Measurements from ENCODE around the gene LRTM2. TPM values are rescaled to one million over a fixed set of nuclear protein-coding genes. Genes with fewer than 3 reads are reported as not detected.
"Not testable (repeated sequence)": the region's sequence is repeated elsewhere in the genome, so short reads cannot be mapped to it uniquely, and the experiment has no call there.

LRTM2 gene
- total RNA-seq, 2 experiments from 2014 or later: not detected

- ChIA-PET POLR2A (no interaction called here), CTCF (no interaction called here)
Measured at GRCh38 chr12:1808036-1808797, 12.1 kb upstream of the LRTM2 start.

DNA sequence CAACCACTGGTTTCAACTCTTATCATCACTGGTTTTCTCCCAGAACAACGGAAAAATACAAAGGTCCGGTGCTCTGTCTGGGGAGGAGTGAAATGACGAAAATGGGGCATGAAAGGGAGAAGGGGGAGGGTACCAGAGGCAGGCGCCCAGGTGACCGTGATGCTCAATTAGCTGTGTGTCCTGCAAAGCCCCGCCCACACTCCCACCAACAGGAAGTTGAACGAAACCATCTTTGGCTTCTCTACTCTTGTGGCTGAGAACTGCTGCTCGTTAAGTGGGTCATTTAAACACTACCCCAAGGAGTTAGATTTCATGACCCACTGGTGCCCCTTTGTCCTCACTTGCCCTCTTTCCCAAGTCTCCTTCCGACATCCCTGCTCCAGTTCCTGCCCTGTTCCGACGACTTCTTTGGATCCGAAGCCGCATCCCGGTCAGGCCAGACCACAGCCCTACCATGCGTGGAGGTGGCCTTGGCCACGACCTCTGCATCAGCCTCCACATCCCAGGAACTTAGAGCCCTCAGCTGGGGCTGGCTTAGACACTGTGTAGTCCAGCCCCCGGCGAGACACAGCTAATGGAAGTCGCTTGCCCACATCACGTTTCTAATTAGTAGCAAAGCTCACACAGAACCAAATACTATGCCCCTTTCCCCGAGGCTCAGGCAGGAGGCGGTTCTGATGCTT is 11.4 kb upstream of the LRTM2 start:
- CTCF ChIA-PET: no interaction called here

GRCh38 chr12:1809591-1810190 is 10.7 kb upstream of the LRTM2 start:
- CTCF ChIA-PET: no interaction called here

More for the DNA sequence above, 11.4 kb upstream of the LRTM2 start:
- POLR2A ChIA-PET: no interaction called here

DNA sequence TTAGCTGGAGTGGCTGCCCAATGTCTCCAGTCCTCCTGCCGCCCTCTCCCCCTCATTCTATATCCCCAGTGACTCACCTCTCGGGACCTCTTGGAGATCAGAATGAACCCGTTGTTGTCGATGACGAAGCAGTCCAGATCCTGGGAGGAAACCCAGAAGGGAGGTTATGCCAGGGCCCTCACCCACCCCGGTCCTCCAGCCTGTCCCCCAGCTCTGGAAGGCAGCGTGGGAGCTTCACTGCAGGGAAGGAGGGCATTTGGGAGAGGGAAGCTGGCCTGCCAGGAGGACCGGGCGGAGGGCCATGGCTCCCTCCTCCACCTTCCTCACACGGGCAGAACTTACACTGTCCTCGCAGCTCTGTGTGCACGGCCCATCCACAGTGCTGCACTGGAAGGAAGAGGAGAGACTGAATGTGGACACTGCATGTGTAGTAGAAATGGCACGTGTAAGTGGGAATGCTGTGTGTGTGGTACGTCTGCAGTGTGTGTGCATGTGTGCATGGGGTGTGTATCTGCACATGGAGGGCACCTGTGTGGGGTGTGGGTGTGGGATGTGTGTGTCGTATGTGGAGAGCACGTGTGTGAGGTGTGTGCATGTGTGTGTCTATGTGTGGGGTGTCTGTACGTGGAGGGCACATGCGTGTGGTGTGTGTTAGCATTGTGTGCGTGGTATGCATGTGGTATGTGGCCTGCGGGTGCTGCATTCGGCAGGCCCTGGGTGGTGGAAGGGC is 10.0 kb upstream of the LRTM2 start:
- POLR2A ChIA-PET: no interaction called here
- CTCF ChIA-PET: no interaction called here

More at GRCh38 chr12:1809591-1810190, 10.7 kb upstream of the LRTM2 start:
- POLR2A ChIA-PET: no interaction called here

DNA sequence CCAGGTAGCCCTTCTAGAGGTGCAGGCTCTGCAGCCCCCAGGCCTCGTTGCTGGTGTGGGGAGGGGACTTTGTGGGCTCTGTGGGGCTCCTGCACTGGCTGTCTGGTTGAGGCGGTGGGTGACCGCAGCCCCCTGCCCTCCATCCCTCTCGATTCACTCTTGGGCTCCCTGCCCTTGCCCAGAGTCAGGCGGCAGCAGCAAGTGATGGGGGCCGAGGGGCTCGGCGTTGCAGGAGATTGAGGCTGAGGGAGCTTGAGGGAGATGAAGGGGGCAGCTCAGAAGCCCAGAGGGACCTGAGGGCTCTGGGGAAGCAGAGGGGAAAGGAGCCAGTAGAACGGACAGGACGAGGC is 9.5 kb upstream of the LRTM2 start:
- CTCF ChIA-PET: no interaction called here
- POLR2A ChIA-PET: no interaction called here

- CTCF ChIA-PET: no interaction called here
Measured at GRCh38 chr12:1811281-1811947, 9.0 kb upstream of the LRTM2 start.

DNA sequence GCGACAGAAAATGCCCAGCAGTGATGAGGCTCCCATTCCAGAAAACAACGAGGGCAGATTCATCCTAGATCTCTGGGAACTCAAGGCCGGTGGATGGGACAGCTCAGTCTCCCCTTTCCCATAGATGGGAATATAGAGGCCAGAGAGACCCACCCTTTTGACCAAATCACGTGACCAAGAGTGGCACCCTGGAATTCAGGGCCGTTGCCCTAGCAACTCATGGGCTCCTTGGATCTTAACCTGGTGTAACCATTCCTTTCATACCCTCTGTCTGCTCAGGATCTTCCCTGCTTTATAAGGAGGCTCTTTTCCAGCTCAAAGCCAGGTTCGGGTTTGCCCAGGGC is 8.4 kb upstream of the LRTM2 start:
- POLR2A ChIA-PET: interaction anchor here (0.7 kb wide), 1 partner anchor 211 kb away, joined by 3 read pairs; no protein-coding TSS in a partner anchor
- CTCF ChIA-PET: interaction anchor here (0.9 to 1.1 kb wide), 2 partner anchors 14 to 21 kb away, joined by 3 read pairs; no protein-coding TSS in a partner anchor

More at GRCh38 chr12:1811281-1811947, 9.0 kb upstream of the LRTM2 start:
- POLR2A ChIA-PET: interaction anchor here (0.7 kb wide), 1 partner anchor 210 kb away, joined by 3 read pairs; no protein-coding TSS in a partner anchor

DNA sequence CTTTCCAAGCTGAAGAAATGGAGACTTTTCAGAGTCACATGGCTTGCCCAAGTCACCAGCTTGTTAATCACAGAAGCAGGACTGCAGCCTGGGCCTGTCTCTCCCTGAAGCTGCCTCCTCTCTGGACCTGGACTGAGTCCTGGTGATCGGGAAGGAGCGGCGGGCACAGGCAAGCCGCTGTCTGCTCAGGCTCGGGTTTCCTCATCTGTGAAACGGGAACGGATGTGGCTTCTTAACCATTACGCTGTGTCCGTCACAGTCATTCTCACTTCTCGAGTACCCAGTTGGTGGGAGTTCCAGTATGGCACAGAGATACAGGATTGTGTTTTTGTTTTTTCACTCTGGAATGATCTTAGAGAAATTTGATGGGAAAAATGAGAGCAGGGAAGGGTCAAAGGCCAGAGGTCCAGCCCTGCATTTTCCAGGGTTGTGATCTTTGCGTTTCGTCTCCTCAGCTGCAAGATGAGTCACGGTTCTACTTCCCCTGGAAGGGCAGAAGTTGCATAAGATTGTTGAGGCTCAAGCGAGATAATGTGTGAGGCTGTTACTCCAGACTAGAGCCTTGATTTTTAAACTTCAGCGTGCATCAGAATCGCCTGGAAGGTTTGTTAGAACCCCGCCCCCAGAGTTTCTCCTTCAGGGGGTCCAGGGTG is 7.6 kb upstream of the LRTM2 start:
- POLR2A ChIA-PET: no interaction called here

DNA sequence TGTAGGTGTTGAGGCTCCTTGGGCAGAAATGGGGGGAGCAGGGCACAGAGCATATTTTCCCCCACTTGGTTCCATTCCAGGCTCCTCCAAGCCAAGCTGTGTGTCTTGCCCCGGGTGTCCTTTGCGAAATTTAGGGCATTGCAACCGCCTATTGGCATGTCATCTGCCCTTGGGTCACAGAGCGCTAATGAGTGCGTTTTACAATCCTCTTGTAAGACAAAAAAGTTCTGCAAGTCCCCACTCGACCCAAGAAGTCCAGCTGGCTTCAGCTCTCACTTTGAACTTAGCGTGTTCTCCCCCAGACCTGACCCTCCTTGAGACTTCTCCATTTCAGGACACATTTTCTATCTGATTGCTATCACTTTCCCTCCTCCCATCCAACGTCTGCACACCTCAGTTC is 6.1 kb upstream of the LRTM2 start:
- CTCF ChIA-PET: no interaction called here
- POLR2A ChIA-PET: no interaction called here

More for the DNA sequence above, 7.6 kb upstream of the LRTM2 start:
- CTCF ChIA-PET: interaction anchor here (0.7 to 1.1 kb wide), 3 partner anchors 13 to 178 kb away, joined by 3 read pairs; no protein-coding TSS in a partner anchor

- POLR2A ChIA-PET: no interaction called here
- CTCF ChIA-PET: no interaction called here
Measured at GRCh38 chr12:1815108-1815507, 5.3 kb upstream of the LRTM2 start.

DNA sequence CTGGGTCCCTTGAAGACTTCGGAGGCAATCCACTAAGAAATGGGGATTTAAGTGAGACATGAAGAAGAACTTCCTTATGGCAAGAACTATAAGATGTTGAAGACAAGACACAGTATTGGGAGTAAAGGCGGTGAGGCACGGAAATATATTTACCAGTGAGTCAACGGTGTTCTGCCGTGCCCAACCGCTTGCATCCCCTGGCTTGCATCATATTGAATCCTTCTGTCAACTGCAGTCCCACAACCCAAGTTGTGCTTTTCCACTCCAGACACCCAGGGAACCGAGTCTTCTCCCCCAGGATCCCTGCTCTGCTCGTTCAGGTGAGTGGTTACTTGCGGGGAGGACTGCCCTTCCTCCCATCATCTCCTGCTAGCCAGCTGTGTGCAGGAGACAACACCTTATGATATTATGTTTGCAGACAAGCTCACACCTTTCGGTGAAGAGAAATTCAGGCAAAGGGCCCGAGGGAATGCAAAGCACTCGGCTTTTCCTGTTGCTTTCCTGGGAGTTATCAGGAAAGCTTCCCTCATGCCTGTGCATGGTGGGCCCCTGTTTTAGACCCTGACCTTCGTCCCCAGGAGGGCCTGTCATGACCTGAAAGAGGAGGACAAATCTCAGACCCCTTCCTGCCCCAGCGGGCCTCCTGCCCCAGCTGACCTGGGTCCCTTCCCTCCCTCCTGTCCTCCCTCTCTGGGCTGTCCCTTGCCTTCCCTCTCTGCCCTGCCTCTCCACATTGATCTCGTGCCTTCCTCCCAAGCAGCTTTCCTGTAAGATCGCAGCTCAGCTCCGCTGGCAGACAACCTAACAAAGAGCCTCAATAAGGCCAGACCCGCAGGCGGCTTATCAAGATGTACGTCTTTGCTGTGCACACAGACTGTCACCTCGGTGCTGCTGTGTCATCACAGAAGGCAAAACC is 4.3 kb upstream of the LRTM2 start:
- ChIA-PET CTCF (no interaction called here), POLR2A (no interaction called here)

- ChIA-PET POLR2A (no interaction called here), CTCF (no interaction called here)
Measured at GRCh38 chr12:1816730-1817348, 3.5 kb upstream of the LRTM2 start.

- CTCF ChIA-PET, POLR2A ChIA-PET: not testable (repeated sequence)
Measured at GRCh38 chr12:1817928-1818327, 2.4 kb upstream of the LRTM2 start.

DNA sequence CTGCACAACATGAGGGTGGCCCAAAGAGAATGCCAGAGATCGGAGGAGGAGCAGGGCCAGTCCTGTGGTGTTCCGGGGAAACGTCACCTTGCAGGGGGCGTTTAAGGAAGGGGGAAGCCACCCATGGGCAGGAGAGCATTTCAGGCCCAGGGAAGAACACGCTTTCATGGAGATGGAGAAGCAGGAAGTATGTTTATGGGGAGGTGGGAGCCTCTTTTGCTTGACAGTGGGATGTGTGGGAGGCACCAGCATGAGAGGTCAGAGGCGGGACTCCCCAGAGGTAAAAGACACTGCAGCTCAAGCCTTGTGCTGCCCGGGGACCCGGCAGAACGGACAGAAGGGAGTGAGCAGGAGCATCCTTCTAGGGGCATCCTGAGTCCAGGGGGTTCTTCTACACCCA is 1.3 kb upstream of the LRTM2 start:
- ChIA-PET CTCF (interaction anchor here (0.6 kb wide), 1 partner anchor 794 kb away, joined by 3 read pairs; no protein-coding TSS in a partner anchor), POLR2A (no interaction called here)

GRCh38 chr12:1819571-1819970 is 794 bp upstream of the LRTM2 start:
- POLR2A ChIA-PET: no interaction called here
- CTCF ChIA-PET: no interaction called here

- ChIA-PET CTCF (no interaction called here), POLR2A (no interaction called here)
Measured at GRCh38 chr12:1820896-1821291, 529 bp downstream of the LRTM2 start.

DNA sequence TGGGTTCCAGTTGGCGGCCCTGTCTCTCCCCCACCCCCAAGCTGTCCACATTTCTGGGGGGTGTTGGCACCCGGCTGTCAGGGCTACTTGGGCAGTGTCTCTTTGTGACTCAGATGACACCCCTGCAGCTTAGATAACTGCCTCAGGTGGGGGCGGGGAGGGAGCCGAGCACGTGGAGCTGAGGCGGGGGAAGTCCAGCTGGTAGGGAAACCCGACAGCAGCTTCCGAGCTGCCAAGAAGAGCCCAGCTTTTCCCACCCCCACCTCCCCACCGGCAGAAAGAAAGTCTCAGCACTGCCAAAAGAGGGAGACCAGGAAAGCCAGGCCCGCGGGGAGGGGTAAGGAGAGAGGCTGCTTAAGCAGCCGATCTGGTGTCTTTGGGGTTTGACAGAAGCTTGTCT is 1.4 kb downstream of the LRTM2 start:
- ChIA-PET CTCF (no interaction called here), POLR2A (no interaction called here)

- ChIA-PET CTCF (no interaction called here), POLR2A (no interaction called here)
Measured at GRCh38 chr12:1822699-1823098, 2.3 kb downstream of the LRTM2 start.
